Hematopoietic multipotent progenitor cell treated with erythropoietin and hydrocortisone succinate and interleukin-3 and kit ligand, for 17 days (in vitro differentiated cells): Measurements from ENCODE around the gene GULP1.
"Not testable (repeated sequence)": the region's sequence is repeated elsewhere in the genome, so short reads cannot be mapped to it uniquely, and the experiment has no call there.

ENCODE experiments used
- DNase-seq: peaks from one replicate; pipeline ENCODE4 v3.0.0-alpha.2; 2015; ENCODE audit warnings: low spot score

Gene GULP1

DNA sequence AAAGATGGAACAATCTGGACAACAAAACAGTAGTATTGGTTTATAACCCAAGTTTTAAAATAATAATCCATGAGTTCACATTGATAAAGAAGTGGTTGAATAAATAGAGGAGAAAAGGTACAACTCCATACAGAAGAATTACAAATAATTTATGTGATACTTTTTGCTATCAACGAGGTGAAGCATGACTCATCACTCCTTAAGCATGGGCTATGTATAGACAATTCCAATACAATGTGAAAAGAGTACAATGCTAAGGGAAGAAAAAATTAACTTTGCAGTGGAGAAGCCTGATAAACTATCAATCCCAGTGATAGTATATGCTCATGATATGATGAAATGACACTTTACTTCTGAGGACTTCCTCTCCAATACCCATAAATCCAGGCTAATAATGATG lies 312.9 kb downstream of the GULP1 start:
- DNase-seq, result no peak

GRCh38 chr2:188605609-188606584 lies 314.2 kb downstream of the GULP1 start:
- DNase-seq, result not testable (repeated sequence)

DNA sequence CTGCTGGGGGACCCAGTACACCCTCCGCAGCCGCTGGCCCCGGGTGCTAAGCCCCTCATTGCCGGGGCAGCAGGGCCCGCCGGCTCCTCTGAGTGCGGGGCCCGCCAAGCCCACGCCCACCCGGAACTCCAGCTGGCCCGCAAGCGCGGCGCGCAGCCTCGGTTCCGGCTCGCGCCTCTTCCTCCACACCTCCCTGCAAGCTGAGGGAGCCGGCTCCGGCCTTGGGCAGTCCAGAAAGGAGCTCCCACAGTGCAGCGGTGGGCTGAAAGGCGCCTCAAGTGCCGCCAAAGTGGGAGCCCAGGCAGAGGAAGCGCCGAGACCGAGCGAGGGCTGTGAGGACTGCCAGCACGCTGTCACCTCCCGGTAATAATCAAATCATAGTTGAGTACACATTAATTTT lies 314.9 kb downstream of the GULP1 start:
- DNase-seq, result not testable (repeated sequence)

- peak; percentile 7 for DNase-seq
Observed at GRCh38 chr2:188607501-188607900, 315.8 kb downstream of the GULP1 start.

GRCh38 chr2:188609321-188610049 lies 317.8 kb downstream of the GULP1 start:
- no peak for DNase-seq

- DNase-seq, result no peak
Observed at GRCh38 chr2:188610050-188610444, 318.4 kb downstream of the GULP1 start.

DNA sequence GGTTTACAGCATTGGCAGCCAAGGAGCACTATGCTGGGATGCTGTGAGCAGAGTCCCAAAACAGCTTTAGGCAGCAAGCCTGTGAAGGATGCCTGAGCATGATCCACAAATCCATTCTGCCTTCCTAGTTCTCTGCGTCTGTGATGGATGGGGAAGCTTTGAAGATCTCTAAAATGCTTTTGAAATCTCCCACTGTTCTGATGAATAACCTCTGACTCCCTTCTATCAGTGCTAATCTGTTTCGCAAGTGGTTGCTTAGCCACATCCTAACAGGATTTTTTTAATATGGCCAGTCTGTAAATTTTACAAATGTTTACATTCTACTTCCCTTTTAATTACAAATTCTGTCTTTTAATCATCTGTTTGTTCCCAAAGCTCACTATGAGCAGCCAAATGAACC lies 319.2 kb downstream of the GULP1 start:
- DNase-seq, result no peak

DNA sequence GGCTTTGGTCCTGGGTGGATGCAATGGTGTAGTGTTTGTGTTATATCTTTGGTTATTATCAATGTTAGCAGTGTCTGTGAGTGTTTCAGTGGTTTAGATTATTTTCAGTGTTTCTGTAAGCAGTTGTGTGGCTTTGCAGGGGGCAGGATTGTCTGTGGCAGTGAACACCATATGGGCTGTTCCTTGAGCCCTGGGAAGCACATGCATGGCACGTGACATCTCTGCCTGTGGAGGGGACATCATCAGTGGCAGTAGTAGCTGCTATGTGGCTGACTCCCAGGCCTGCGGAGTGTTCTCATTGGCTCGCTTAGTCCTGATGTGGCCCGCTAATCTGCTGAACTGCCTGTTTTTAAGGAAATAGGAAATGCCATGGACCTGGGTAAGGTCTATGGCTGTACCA lies 327.5 kb downstream of the GULP1 start:
- DNase-seq, result no peak

DNA sequence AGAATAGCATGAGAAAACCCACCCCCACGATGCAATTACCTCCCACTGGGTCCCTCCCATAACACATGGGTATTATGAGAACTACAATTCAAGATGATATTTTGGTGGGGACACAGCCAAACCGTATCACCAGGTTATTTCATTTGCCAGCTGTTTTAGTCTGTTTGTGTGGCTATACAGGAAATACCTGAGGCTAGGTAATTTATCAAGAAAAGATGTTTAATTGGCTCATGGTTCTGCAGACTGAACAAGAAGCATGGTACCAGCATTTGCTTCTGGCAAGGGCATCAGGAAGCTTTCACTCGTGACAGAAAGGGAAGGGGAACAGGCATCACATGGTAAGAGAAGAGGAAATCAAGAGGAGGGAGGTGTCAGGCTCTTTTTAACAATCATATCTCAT lies 329.2 kb downstream of the GULP1 start:
- DNase-seq, result no peak

- DNase-seq, result no peak
Observed at GRCh38 chr2:188622601-188623260, 331.1 kb downstream of the GULP1 start.

DNA sequence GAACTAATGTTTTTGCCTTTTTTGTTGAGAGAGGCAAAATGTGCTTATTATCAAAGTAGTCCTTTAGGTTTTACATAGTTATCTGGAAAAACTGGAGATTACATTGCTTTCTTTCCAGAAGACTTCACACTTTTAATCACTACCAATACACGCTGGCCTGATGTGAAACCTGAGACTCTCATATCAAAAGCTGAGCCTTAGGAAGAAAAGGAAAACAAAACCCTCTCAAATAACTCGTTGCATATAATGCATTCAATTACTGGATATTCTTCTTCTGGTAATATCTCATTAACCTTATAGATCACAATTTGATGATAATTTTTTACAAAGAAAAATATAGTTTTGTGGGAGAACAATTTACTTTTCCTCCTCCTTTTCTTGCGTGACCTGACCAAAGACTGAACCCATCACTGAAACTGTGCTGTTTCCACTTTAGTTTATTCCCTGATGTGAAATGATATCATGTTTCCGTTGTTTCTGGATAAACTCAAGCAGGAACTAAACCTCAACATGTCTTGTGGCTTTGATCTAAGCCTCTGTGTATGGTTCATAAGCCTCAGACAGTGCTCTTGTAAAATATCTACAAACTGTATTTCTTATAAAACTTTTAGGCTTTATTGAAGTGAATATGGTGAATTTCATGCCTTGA lies 332.4 kb downstream of the GULP1 start:
- no peak for DNase-seq

DNA sequence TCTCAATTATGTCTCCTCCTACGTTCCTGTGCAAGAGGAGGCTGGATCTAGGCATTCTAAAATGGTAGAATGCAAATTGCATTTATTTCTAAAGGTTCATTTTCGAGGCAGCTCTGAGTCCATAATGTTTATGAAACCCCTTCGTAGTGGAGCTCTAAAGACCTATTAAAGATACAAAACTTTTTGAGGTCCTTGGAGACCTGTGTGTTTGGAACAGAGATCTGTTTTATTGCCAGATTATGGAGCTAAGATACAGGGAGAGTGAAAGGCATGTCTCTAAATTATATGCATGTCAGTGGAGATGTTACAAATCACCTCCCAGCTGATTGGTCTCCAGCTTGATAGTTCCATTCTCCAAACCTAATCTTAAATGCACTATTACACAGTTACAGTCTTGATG lies 335.8 kb downstream of the GULP1 start:
- DNase-seq, result no peak

GRCh38 chr2:188628989-188629752 lies 337.5 kb downstream of the GULP1 start:
- DNase-seq, result no peak

GRCh38 chr2:188629753-188630527 lies 338.3 kb downstream of the GULP1 start:
- DNase-seq, result no peak

DNA sequence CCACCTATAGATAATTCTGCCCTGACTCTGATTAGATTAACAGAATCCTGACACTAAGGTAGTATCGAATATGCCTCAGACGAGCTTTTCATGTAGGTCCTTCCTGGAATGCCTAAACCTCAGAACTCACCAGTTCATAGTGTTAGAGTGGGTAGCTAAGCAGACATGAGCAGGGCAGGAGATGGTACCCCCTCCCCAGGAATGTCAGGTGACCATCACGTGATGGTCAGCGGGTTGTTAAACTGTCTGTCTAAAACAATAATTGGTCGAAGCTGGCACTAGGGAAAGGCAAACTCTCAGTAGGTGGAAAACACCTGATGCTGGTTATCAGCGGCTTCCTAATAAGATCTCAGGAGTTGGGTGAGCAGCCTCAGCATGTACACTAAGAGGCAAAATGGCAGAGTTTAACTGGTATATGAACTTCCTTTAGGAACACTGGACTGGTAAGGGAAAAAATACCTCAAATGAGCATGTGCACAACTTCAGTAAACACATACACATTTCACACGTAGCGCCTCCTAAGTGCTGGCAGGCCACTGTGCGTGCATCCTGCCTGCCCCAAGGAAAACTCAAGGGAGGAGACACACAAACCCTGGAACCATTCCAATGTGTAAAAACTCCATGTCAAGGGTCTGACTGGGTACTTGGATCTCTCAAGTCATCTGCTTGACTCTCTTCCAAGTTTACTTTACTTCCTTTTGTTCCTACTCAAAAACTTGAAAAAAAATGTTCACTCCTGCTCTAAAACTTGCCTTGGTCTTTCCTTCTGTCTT lies 339.5 kb downstream of the GULP1 start:
- no peak for DNase-seq

DNA sequence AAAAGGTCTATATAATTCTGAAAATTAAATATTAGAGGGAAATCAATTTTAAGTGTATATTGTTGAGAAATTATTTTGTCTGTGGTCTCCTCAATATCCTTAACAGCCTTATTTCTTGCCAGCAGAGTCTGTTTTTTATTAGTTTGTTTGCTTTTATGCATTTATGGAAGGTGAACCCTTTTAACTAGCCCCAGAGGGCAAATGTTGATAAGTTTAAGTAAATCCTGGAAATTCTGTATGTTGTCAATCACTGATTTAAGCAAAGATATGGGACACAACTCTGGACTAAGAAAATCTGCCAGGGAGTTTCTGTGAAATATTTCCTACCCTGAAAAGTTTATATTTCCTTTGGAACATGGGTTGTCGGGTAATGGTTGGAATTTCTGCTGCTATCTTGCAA lies 343.0 kb downstream of the GULP1 start:
- no peak for DNase-seq
